KBM-7 (cell line): Measurements from ENCODE around the gene REX1BD.
"Not testable (repeated sequence)": the region's sequence is repeated elsewhere in the genome, so short reads cannot be mapped to it uniquely, and the experiment has no call there.

ENCODE experiments used
- DNase-seq: peaks from one replicate; pipeline ENCODE4 v3.0.0-alpha.2; 2015
- in situ Hi-C: fragments of 300-500 bp; cut with MboI; formaldehyde crosslinking; loops from 2 replicates; pipeline ENCODE4 v1.14.3; 2020; ENCODE audit warnings: low sequenced_read_pairs, low pct_unique_long_range_greater_than_20kb, mixed read lengths

REX1BD gene

DNA sequence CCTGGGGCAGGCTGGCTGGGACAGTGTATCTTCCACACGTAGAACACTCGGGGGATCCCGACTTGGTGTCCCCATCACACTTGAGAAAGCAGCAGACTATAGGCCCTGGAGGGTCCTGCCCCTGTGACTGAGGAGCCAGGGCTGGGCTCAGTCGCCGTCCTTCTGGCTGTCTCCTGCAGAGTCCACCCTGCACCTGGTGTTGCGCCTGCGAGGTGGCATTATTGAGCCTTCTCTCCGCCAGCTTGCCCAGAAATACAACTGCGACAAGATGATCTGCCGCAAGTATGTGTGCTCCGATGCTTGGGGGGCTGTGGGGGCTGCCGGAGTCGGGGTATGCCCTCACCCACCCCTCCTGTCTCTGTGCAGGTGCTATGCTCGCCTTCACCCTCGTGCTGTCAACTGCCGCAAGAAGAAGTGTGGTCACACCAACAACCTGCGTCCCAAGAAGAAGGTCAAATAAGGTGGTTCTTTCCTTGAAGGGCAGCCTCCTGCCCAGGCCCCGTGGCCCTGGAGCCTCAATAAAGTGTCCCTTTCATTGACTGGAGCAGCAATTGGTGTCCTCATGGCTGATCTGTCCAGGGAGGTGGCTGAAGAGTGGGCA lies 13.8 kb upstream of the REX1BD start:
- in situ Hi-C loops: no loop called here
- DNase-seq: no peak

DNA sequence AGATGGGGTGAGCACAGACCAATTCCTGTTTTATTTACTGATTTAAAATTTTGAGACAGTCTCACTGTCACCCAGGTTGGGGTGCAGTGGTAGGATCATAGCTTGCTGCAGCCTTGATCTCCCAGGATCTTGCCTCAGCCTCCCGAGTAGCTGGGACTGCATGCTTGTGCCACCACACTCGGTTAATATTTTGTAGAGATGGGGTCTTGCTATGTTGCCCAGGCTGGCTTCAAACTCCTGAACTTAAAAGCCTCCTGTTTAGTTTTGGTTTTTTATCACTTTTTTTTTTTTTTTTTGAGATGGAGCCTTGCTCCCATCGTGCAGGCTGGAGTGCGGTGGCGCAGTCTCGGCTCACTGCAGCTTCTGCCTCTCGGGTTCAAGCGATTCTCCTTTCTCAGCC lies 12.2 kb upstream of the REX1BD start:
- no peak for DNase-seq
- in situ Hi-C loops: no loop called here

DNA sequence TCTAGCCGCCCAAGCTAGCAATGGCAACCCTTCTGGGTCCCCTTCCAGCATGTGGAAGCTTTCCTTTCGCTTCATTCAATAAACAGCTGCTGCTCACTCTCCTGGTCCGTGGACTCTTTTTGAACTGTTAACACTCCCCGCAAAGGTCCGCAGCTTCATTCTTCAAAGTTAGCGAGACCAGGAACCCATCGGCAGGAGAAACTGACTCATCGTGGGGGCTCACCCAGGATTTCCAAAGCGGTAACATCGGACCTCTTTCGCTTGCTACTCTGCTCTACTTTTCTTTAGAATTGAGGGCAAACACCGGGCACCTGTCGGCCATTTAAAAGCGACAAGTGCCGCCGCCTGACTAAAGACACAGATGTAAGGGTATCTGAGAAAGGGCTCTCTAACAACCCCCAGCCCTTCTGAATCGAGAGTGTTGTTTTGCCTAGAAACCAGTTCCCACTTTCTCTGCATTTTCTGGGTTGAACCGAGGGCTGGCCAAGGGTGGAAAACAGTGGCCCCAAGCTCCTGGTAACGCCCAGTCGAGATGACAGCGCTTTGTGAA lies 11.2 kb upstream of the REX1BD start:
- no peak for DNase-seq
- in situ Hi-C loops: no loop called here

DNA sequence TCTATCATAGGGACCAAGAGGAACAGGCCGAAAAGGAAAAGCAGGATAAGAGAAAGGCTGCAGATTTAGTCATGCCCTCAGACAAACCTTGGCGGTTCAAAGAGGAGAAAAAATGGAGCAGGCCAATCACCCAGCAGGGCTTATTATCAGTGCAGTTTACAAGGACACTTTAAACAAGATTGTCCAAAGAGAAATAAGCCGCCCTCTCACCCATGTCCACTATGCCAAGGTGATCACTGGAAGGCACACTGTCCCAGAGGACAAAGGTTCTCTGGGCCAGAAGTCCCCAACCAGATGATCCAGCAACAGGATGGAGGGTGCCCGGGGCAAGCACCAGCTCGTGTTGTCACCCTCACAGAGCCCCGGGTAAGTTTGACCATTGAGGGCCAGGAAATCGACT lies 8.3 kb upstream of the REX1BD start:
- in situ Hi-C loops: no loop called here
- DNase-seq: no peak

DNA sequence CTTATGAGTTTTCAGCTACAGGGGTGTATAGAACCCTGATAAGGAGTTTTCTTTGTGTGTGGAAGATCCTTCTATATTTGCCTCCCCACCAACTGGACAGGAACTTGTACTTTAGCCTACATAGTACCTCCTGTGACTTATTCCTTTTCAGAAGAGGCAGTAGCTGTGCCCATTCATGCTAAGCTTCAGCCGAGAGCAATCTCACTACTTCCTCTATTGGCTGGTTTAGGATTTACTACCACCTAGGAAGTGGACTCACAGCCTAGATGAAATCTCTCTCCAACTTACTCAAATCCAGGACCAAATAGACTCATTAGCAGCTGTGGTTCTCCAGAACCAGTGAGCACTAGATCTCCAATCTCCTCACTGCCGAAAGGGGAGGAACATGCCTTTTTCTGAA lies 2.3 kb upstream of the REX1BD start:
- in situ Hi-C loops: no loop called here
- DNase-seq: peak; percentile 43

DNA sequence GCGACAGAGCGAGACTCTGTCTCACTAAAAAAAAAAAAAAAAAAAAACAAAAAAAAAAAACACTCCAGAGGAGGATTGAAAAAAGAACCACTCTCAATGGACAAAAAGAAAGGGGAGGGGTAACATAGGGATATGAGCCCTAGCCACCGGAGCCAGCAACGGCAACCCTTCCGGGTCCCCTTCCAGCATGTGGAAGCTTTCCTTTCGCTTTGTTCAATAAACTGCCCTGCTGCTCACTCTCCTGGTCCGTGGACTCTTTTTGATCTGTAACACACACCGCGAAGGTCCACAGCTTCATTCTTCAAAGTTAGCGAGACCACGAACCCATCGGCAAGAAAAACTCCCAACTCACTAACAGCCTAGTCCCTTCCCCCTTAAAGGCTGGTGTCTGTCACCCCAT lies 1.0 kb upstream of the REX1BD start:
- DNase-seq: no peak
- in situ Hi-C loops: no loop called here

DNA sequence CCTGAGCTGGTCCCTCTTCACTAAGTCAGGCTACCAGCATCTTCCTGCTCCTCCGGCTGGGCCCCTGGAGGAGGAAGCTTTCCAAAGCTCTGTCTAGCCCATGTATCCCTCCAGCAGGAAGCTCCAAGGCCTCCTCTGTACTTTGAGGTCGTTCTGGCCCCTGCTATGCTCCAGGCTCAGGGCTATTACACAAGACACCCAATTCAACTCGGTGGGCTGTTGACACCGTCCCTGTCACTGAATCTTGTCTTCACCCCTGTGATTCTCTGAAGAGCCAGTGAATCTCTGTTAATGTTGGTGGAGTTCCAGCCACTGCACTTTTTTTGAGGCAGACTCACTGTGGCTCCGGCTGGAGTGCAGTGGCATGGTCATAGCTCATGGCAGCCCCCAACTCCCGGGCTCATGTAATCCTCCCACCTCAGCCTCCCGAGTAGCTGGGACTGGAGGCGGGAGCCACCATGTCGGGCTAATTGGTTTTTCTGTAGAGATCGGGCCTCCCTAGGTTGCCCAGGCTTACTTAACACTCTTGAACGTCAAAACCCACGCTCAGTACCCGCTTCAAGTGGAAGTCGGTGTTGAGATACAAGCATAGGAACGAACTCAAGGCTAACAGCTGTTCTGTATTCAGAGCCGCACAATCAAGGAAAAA lies 512 bp upstream of the REX1BD start:
- no peak for DNase-seq
- in situ Hi-C loops: no loop called here

DNA sequence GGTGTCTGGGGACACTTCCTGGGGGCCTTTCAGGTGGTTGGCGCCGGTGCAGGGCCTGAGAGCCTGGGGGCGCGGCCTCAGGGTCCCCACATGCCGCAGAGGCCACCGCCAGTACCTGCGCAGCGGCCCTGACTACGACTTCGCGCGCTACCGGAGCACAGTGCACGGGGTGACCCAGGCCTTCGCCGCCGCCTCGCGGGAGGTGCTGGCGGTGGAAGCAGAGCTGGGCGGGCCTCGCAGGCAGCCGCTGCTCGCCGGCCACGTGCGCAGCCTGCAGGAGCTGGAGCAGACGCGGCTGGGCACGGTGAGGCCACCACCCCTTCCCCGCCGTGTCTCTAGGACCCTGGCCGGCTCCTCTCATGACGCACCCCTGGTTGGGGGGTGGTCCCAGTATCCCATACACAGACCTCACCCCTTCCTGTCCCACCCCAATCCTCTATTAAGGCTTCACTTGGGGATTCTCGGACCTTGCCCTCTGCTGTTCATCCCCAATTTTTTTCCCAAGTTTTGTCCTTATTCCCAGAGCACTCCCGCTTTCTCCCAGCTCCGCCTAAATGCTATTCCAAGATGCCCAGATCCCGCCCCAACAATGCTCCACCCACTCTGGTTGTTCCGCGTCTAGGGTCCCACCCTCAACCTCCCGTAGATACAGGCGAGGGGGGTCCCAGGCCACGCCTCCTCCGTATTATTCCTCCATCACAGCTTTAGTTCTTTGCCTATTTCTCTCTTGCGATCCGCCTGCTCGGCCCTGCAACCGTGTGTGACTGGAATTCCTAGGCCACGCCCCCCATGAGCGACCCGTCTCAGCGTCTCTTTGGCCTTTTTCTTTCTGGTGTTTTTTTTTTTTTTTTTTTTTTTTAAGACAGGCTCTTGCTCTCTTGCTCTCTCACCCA lies 1.0 kb downstream of the REX1BD start:
- in situ Hi-C loops: no loop called here
- DNase-seq: no peak

DNA sequence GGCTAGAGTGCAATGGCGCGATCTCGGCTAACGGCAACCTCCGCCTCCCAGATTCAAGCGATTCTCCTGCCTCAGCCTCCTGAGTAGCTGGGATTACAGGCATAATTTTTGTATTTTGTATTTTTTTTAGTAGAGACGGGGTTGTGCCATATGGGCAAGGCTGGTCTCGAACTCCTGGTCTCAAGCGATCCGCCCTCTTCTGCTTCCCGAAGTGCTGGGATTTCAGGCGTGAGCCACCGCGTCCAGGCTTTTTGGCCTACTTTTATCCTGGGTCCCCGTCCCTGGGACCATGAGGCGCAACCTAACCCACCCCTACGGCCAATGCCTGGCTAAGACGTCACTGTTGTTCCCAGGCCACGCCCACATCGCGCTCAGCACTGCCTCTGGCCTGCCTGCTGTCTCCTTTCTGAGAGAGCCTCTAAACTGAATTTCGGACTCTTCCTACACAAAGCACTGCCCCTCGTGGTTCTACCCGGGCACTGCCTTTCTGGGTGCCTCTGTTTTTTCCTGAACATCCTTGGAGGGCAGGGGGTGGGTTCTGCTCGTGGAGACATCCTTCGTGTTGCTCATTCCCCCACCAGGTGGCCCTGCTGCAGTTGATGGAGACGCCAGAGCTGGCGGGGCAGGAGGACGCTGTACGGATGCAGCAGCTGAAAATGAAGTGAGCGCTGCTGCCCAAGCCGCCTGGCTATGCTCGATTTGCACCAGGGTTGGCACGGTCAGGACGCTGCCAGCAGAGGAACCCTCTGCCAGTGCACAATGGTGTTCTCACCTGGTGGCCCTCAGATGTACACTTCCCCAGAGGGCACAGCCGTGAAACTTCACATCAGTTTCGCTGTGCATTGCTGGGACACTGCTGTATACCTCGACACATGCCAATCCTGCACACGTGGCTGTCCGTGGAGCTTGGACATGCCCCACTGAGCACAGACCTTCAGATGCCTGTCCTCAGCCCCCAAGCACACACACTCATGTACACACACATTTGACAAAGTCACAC lies 2.0 kb downstream of the REX1BD start:
- DNase-seq: no peak
- in situ Hi-C loops: no loop called here

DNA sequence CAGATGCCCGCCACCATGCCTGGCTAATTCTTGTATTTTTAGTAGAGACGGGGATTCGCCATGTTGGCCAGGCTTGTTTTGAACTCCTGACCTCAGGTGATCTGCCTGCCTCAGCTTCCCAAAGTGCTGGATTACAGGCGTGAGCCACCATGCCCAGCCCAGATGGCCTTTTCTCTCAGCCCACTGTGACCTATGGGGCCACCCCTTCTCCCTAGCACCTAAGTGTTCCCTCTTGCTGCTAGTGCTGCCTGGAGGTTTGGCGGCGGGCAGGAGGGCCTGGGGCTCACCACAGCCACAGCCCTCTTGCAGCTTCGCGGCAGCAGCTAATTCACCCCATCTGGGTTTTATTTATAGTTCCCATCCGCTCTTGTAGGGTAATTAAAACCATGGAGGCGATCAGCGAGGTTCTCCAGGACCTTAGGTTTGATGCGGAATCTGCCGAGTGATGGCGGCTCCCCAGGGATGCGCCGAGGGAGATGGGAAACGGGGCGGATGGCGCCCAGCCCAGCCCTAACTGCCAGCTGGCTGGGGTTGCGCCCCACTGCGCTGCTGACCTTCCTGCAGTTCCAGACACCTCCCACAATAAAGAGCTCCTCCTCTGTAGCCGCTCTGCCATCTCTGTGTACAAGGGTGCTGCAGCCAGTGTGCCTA lies 3.3 kb downstream of the REX1BD start:
- no peak for DNase-seq
- in situ Hi-C loops: no loop called here

DNA sequence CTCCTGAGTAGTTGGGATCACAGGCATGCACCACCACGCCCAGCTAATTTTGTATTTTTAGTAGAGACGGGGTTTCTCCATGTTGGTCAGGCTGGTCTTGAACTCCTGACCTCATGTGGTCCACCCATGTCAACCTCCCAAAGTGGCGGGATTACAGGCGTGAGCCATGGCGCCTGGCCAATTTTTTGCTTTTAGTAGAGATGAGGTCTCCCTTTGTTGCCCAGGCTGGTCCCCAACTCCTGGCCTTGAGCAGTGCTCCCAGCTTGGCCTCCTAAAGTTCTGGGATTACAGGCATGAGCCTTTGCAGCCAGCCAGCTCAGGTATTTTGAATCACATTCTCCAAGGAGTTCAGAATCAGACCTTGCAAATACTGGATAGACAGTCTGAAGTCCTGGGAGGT lies 4.1 kb downstream of the REX1BD start:
- in situ Hi-C loops, DNase-seq: not testable (repeated sequence)

DNA sequence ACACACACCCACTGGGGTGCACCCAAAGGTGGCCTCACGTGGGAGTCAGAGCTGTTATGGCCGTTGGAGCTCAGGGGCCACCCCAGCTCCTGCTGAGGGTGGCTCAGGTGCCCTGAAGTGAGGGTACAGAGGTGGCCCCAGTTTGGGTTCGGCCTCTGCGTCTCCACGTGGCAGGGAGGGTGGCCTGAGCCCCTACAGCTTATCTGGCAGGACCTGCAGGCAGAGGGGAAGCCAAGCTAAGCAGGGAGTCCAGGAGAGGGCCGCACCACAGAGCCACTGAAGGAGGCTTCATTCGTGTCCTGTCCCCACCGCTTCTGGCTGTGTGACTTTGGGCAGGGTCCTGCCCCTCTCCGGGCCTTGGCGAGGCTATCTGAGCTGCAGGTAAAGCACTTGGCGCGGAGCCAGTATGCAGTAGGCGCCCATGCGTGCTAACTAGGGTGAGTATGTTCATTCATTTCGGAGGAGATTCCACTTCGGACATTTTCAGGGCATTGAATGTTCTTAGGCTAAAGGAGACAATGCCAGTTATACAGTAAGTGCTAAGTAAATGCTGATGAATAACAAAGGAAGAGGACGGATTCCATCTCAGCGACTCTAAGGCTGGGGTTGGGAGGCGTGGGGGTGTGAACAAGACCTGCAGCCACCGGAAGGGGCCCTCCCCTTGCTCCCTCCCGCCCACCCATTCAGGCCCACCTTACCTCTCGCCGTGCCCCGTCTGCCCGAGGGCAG lies 4.9 kb downstream of the REX1BD start:
- in situ Hi-C loops: no loop called here

DNA sequence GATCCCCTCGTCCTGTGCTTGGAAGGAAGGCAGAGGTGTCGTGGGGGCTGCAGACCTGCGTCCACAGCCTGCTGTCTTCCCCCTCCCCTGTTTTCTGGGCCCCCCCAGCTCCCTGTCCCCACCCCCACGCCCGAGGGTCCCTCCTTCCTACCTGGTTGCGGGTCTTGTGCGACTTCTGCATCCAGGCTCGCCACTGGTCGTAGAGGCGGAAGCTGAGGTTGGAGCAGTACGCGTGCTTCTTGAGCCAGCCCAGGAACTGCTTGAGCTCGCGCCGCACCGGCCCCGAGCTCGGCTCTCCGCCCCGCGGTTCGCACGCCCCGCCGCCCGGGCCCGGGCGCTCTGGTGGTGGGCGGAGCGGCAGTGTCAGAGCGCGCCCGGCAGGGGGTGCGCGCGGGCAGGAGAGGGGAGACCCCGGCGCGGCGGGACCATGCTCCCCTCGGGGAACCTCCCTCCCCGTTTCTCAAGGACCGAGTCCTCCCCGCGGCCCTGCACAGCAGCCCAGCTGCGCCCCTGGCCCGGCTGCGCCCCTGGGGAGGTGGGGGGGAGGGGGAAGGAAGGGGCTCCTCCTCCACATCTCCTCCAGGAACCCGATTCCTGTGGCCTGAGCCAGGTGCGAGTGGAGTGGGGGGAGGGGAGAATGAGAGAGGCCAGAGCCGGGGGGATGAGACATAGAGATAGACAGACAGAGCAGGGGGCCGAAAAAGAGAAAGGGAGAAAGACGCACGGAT lies 5.7 kb downstream of the REX1BD start:
- in situ Hi-C loops: no loop called here
- peak; percentile 83 for DNase-seq

More for the DNA sequence above, 4.9 kb downstream of the REX1BD start:
- no peak for DNase-seq

DNA sequence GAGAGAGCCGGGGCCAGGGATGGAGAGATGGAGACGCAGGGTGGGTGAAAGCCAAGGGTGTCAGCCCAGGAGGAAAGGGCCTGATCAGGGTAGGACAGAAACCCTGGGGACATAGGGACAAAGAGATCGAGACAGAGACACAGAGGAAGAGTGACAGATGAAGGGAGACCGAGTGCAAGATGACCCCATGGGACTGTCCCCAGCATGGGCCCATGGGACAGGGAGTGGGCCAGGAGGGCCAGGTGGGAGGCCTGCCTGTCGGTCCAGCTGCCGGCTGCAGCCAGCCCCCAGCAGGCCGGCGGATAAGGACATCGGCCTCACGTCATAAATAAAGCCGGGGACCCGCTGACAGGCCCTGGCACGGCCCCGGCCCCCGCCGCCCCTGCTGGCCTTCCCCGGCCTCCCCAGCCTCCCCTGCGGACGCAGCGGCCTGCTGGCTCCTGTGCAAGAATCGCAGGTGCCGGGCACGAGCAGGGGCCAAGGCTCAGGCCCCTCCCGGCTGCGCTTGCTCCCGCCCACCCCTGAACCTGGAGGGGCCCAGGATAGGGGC lies 6.3 kb downstream of the REX1BD start:
- no peak for DNase-seq
- in situ Hi-C loops: no loop called here

DNA sequence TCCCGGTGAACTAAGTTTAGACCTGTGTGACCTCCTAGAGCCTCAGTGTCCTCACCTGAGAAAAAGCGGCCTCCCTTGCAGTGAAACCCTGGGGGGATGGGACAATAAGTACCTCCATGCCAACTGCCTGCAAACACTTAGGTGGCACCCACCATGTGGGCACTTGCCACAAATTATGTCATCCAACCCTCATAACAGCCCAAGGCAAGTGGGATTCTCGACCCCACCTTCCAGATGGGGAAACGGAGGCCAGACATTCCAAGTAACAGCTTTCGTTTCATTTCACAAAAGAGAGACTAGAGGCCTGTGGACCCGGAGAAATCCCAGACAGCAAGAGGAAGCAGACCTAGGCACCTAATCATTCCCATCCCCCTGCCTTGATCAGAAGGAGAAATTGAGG lies 6.9 kb downstream of the REX1BD start:
- DNase-seq: no peak
- in situ Hi-C loops: no loop called here

DNA sequence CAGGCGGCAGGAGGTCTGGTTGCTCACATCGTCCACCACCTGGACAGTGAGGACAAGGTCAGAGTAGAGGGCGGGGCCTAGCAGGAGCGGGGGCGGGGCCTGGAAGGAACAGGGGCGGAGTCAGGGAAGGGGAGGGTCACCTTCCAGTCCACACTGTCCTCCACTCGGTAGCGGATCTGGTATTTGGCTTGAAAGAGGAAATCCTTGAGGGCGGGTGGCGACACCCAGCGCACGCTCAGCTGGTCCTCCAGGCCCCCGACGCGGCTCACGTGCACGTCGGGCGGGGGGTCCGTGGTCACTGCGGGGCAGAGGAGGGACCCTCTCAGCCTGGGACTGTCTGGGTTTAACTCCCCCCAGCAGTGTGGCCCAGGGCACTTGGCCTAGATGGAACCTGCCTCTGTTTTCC lies 8.2 kb downstream of the REX1BD start:
- peak; percentile 54 for DNase-seq
- in situ Hi-C loops: no loop called here
